ENCODE results near the gene PIM3. TPM values are rescaled to one million over a fixed set of nuclear protein-coding genes. Genes with fewer than 3 reads are reported as not detected.

PIM3 gene
- total and polyA plus RNA-seq, 9 donors, result 13.6 to 21.6 (median 15.6) TPM

DNA sequence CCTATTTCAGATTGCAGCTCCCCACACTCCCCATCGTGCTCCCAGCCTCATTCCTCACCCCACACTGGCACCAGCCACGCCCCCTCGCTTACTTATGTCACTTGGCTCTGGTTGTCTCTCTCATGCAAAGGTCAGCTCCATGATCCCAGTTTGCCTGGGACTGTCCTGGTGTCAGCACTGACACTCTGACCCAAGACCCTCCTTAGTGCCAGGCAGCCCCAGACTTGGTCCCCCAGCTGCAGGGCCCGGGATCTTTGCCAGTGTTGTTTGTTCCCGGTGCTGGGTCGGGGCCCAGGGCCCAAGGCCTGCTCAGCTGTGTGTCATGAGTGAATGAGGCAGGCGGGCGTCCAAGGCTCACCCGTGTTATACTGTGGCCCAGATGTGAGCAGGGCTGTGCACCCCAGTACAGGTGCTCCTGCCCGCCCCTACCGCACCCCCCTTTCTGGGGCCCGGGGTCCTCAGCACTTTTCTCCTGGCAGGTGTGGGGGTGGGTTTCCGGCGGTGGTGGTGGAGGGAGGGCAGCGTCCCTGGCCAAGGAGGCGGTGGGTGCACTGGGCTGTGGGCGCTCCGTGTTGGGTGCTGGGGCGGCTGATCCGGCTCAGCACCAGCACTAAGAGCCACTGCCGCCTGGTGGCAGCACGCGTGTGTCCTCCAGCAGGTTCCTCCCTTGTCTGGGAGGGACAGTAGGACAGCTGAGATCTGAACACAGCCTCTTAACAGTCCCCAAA is 32.5 kb downstream of the PIM3 start:
- DNase-seq, result no peak
- Histone ChIP-seq H3K36me3 (ENCODE audit: control insufficient read depth, insufficient read depth, low read length) (no peaks in the 10 kb centered on the region), H3K9me3 (replicated peaks; ENCODE audit: control insufficient read depth, low read depth, low read length) (peaks cover 7% of the 10 kb centered on the region), H3K27ac (ENCODE audit: low read length) (no peak overlapping the region), H3K27me3 (ENCODE audit: control insufficient read depth, insufficient read depth, low read length) (peaks cover 2% of the 10 kb centered on the region), H3K4me1 (ENCODE audit: control insufficient read depth, insufficient read depth, low read length) (peaks cover 2% of the 10 kb centered on the region), H3K4me3 (ENCODE audit: low read length) (no peak overlapping the region)
- 29% methylated on average over 16 of the region's 23 CpGs for WGBS (ENCODE audit: insufficient coverage)

DNA sequence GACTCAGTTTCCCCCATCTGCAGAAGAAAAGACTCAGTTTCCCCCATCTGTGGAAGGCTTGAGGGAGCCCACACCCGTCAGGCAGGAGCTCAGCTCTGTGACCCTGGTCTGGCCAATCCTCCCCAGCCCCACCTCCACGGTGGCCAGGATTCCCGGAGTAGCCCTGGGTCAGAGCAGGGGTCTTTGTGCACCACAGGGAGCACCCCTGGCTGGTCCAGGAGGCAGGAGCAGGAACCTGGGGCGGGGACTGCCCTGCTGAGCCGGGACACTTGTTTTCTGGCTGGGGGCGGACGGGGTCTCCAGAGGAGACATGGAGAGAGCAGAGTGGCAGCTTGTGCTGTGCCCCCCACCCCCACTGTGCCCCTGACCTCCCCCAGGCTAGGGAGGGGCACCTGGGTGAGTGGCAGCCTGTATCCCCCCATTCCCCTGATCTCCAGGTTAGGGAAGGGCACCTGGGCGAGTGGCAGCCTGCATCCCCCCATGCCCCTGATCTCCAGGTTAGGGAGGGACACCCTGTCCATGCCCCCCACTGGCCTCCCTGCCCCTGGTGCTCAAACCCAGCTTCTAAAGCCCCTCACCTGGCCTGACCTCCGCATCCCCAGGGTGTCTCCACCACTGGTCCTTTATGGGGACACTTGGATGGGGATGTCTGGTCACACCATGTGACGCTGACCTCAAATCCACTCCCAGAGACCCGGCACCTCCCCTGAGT is 33.2 kb downstream of the PIM3 start:
- Histone ChIP-seq H3K4me3 (ENCODE audit: low read length) (no peak overlapping the region), H3K27ac (ENCODE audit: low read length) (no peak overlapping the region), H3K36me3 (ENCODE audit: control insufficient read depth, insufficient read depth, low read length) (no peaks in the 10 kb centered on the region), H3K27me3 (ENCODE audit: control insufficient read depth, insufficient read depth, low read length) (peaks cover 2% of the 10 kb centered on the region), H3K9me3 (replicated peaks; ENCODE audit: control insufficient read depth, low read depth, low read length) (peaks cover 7% of the 10 kb centered on the region), H3K4me1 (ENCODE audit: control insufficient read depth, insufficient read depth, low read length) (peaks cover 2% of the 10 kb centered on the region)
- DNase-seq, result no peak
- WGBS (ENCODE audit: insufficient coverage), result 64% methylated on average over 8 of the region's 11 CpGs

DNA sequence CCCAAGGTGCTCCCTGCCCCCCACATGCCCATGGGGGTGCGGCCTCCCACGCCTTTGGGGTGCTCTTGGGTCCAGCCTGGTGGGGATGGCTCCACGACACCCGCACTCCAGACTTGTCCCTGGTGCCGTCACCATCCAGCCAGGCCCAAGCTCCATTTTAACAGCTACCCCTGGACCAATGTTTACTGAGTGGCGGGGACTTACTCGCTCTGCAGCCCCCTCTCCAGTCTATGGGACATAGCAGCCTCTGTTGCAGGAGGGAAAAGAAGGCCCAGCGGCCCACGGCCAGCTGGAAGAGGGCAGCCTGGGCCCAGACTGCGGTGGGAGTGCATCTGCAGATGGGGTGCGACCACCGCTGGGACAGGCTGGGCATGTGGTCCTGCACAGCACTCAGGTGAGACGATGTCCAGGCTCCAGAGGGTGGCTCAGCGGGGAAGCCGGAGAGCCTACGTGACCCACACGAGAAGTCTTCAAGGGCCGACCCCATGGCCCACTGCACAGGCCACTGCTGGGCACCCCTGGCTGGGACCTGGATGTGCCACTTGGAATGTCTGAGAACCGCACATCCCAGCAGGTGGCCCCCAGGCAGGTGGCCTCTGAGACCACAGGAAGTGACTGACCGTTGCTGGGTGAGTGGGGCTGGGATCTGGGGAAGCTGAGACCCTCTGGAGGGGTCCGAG is 33.9 kb downstream of the PIM3 start:
- Histone ChIP-seq H3K27me3 (ENCODE audit: control insufficient read depth, insufficient read depth, low read length) (peaks cover 7% of the 10 kb centered on the region), H3K4me1 (ENCODE audit: control insufficient read depth, insufficient read depth, low read length) (peaks cover 2% of the 10 kb centered on the region), H3K4me3 (ENCODE audit: low read length) (no peak overlapping the region), H3K9me3 (replicated peaks; ENCODE audit: control insufficient read depth, low read depth, low read length) (peaks cover 7% of the 10 kb centered on the region), H3K36me3 (ENCODE audit: control insufficient read depth, insufficient read depth, low read length) (no peaks in the 10 kb centered on the region), H3K27ac (ENCODE audit: low read length) (no peak overlapping the region)
- 78% methylated on average over 20 of the region's 21 CpGs for WGBS (ENCODE audit: insufficient coverage)
- DNase-seq, result no peak

DNA sequence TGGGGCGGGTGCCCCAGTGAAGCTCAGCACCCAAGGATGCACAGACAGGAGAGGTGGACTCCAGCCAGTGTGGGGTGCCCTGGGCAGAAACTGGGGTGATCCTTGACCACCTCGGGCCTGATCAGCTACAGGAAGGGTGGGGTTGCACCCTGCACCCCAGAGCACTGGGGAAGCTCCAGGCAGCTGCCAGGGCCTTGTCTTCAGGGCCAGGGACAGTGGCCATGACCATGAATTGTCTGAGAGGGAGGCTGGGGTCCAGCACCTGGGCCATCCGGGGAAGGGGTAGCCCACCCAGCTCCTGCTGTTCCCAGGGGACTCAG is 34.4 kb downstream of the PIM3 start:
- H3K27ac ChIP-seq (ENCODE audit: low read length), result no peak overlapping the region
- peaks cover 10% of the 10 kb centered on the region for H3K27me3 ChIP-seq (ENCODE audit: control insufficient read depth, insufficient read depth, low read length)
- peaks cover 7% of the 10 kb centered on the region for H3K9me3 ChIP-seq (replicated peaks; ENCODE audit: control insufficient read depth, low read depth, low read length)
- no peak for DNase-seq
- no peaks in the 10 kb centered on the region for H3K36me3 ChIP-seq (ENCODE audit: control insufficient read depth, insufficient read depth, low read length)
- peaks cover 2% of the 10 kb centered on the region for H3K4me1 ChIP-seq (ENCODE audit: control insufficient read depth, insufficient read depth, low read length)
- 81% methylated on average over 3 of the region's 3 CpGs for WGBS (ENCODE audit: insufficient coverage)
- no peak overlapping the region for H3K4me3 ChIP-seq (ENCODE audit: low read length)

DNA sequence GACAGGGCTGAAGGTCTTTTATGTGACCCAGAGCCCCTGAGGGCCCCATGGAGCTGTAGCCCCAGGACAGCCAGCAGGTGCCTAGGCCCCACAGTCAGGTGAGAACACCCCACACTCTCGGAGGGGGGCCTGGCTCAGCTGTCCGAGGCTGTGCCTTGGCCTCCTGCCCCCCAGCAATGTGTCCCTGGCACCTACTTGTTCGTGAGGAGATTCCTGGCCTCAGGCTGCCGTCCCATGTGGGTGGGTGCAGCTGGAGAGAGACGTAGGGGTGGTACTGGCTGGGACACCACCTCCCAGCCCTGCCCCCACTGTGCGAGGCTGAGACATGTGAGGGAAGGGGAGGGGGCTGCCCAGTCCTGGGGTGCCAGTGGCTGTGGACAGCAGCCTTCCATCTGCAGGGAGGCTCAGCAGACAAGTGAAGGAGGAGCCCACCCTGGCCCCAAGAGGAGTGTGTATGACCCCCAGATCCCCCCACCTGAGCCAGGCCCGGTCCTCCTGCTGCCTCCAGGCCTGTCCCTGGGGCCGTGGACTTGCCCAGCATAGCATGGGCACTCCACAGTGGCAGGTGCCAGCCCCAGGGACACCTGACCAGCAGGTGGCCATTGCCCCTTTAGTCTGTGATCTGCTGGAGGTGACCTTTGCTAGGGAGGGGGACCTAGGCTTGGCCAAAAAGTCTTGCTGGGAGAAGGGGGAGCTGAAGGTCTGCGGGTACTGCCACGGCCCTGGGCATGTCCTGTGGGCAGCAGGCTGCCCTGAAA is 35.0 kb downstream of the PIM3 start:
- WGBS (ENCODE audit: insufficient coverage), result 83% methylated on average over 5 of the region's 10 CpGs
- no peak for DNase-seq
- Histone ChIP-seq H3K4me3 (ENCODE audit: low read length) (no peak overlapping the region), H3K27ac (ENCODE audit: low read length) (no peak overlapping the region), H3K27me3 (ENCODE audit: control insufficient read depth, insufficient read depth, low read length) (peaks cover 15% of the 10 kb centered on the region), H3K36me3 (ENCODE audit: control insufficient read depth, insufficient read depth, low read length) (no peaks in the 10 kb centered on the region), H3K9me3 (replicated peaks; ENCODE audit: control insufficient read depth, low read depth, low read length) (peaks cover 7% of the 10 kb centered on the region), H3K4me1 (ENCODE audit: control insufficient read depth, insufficient read depth, low read length) (peaks cover 2% of the 10 kb centered on the region)

DNA sequence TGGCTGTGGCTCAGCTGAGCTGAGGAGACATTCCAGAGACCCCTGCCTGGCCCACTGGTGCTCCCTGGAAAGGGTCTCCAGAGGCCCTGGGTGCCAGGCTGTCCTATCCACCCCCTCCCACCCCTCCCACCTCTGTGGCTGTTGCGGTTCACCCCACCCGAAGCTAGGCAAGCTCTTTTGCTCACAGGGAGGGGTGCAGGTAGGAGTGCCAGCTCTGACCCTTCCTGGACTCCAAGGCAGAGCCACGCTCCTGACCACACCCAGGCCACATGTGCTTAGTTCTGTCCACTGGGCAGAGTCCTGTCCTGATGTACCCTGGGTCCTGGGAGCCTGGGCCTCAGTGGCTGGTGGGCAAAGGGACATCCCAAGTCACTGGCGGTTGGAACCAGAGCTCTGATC is 35.5 kb downstream of the PIM3 start:
- H3K4me3 ChIP-seq (ENCODE audit: low read length), result no peak overlapping the region
- H3K36me3 ChIP-seq (ENCODE audit: control insufficient read depth, insufficient read depth, low read length), result no peaks in the 10 kb centered on the region
- DNase-seq, result no peak
- H3K9me3 ChIP-seq (replicated peaks; ENCODE audit: control insufficient read depth, low read depth, low read length), result peaks cover 4% of the 10 kb centered on the region
- H3K27ac ChIP-seq (ENCODE audit: low read length), result no peak overlapping the region
- 81% methylated on average over 3 of the region's 4 CpGs for WGBS (ENCODE audit: insufficient coverage)
- peaks cover 18% of the 10 kb centered on the region for H3K27me3 ChIP-seq (ENCODE audit: control insufficient read depth, insufficient read depth, low read length)
- H3K4me1 ChIP-seq (ENCODE audit: control insufficient read depth, insufficient read depth, low read length), result peaks cover 2% of the 10 kb centered on the region

DNA sequence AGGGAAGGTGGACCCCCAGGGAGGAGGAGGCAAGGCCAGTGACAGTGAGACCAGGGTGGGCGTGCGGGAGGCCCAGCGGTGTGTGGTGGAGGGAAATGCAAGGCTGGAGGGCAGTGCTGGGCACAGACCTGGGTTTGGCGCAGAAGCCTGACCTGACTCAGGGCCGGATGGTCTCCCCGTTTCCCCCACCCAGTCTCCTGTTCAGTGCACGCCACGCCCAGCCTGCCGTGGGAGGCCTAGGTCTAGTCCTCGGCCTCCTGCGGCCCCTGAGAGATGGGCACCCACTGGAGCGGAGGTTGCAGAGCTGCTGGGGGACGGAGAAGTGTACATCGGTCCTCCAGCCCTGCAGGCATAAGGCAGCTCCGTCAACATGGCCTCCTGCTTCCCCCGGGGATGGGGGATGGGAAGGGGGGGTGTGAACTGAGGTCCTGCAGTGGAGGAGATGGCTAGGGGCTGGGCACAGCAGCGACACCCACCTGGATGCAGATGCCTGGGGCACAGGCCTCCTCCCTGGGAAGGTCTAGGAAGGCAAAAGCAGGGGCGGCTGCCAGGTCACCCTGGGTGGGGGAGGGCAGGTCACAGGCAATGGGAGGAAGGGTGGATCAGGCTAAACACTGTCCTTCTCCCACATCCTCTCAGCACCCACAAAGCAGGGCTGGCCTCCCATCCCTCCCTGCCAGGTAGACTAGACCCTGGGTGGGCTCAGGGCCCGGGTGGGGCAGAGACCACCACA is 36.1 kb downstream of the PIM3 start:
- H3K27me3 ChIP-seq (ENCODE audit: control insufficient read depth, insufficient read depth, low read length), result peaks cover 18% of the 10 kb centered on the region
- no peak for DNase-seq
- no peak overlapping the region for H3K27ac ChIP-seq (ENCODE audit: low read length)
- no peaks in the 10 kb centered on the region for H3K36me3 ChIP-seq (ENCODE audit: control insufficient read depth, insufficient read depth, low read length)
- H3K4me1 ChIP-seq (ENCODE audit: control insufficient read depth, insufficient read depth, low read length), result peaks cover 2% of the 10 kb centered on the region
- H3K9me3 ChIP-seq (replicated peaks; ENCODE audit: control insufficient read depth, low read depth, low read length), result no peaks in the 10 kb centered on the region
- H3K4me3 ChIP-seq (ENCODE audit: low read length), result no peak overlapping the region
- WGBS (ENCODE audit: insufficient coverage), result 74% methylated on average over 14 of the region's 19 CpGs

DNA sequence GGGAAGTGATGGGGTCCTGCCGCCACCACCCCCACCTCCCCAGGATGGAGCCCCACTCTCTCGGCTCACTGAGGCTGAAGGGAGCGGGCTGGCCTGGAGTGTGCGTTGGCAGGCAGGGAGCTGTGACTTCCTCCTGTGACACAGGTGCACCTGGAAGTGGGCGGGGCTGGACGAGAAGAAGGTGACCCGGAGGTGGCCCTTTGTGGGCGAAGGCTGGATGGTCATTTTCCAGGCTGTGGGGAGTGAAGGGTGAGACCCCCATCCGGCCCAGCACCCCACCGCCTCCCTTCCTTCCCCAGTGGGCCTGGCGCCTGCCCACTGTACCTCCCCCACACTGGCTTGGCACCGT is 36.7 kb downstream of the PIM3 start:
- Histone ChIP-seq H3K9me3 (replicated peaks; ENCODE audit: control insufficient read depth, low read depth, low read length) (no peaks in the 10 kb centered on the region), H3K27me3 (ENCODE audit: control insufficient read depth, insufficient read depth, low read length) (peaks cover 18% of the 10 kb centered on the region), H3K4me3 (ENCODE audit: low read length) (no peak overlapping the region), H3K36me3 (ENCODE audit: control insufficient read depth, insufficient read depth, low read length) (no peaks in the 10 kb centered on the region), H3K27ac (ENCODE audit: low read length) (no peak overlapping the region), H3K4me1 (ENCODE audit: control insufficient read depth, insufficient read depth, low read length) (peaks cover 2% of the 10 kb centered on the region)
- 100% methylated on average over 1 of the region's 12 CpGs for WGBS (ENCODE audit: insufficient coverage)
- no peak for DNase-seq

DNA sequence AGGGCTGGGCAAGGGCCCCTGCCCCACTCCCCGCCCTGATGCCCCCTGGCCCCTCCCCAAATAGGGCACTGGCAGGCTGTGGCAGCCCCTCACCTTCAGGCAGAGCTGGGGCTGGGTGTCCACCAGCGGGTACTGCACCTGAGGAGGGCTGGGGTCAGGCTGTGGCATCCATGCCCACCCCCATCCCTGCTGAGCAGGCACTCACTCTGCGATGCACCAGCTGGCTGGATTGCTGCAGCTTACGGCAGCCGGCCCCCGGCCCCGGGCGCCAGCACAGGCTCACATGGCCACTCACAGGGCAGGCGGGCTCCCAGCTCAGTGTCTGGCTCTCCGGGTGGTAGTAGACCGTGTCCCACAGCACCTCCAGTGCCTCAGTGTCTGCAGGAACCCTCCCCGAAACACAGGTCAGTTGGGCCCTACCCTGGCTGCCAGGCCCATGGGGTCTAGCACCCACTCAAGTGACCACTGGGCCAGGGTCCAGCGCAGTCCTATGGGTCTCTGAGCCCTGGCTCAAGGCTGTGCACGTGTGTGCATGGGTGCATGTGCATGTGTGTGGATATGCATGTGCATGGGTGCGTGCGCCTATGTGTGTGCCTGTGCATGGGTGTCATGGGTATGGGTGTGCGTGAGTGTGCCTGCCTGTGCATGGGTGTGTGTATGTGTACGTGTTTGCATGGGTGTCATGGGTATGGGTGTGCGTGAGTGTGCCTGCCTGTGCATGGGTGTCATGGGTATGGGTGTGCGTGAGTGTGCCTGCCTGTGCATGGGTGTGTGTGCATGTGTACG is 37.6 kb downstream of the PIM3 start:
- 80% methylated on average over 20 of the region's 21 CpGs for WGBS (ENCODE audit: insufficient coverage)
- no peak overlapping the region for H3K27ac ChIP-seq (ENCODE audit: low read length)
- no peaks in the 10 kb centered on the region for H3K9me3 ChIP-seq (replicated peaks; ENCODE audit: control insufficient read depth, low read depth, low read length)
- no peaks in the 10 kb centered on the region for H3K36me3 ChIP-seq (ENCODE audit: control insufficient read depth, insufficient read depth, low read length)
- H3K4me1 ChIP-seq (ENCODE audit: control insufficient read depth, insufficient read depth, low read length), result peaks cover 1% of the 10 kb centered on the region
- no peak for DNase-seq
- H3K4me3 ChIP-seq (ENCODE audit: low read length), result no peak overlapping the region
- peaks cover 18% of the 10 kb centered on the region for H3K27me3 ChIP-seq (ENCODE audit: control insufficient read depth, insufficient read depth, low read length)
